OCI-LY1 (cell line): Measurements from ENCODE around the gene PTPRO.
"Not testable (repeated sequence)": the region's sequence is repeated elsewhere in the genome, so short reads cannot be mapped to it uniquely, and the experiment has no call there.

Source experiments
- H2AFZ ChIP-seq: fragments of 200-600 bp; sonication (generic), shearing (Covaris generic); 2 replicates; pipeline ENCODE4 v1.6.0; 2014; ENCODE audit warnings: antibody characterized with exemption, mild to moderate bottlenecking, low read length
- H3F3A ChIP-seq: fragments of 200-600 bp; sonication (generic), shearing (Covaris generic); 2 replicates; pipeline ENCODE4 v1.6.0; 2014; ENCODE audit warnings: mild to moderate bottlenecking, antibody characterized with exemption, low read length, moderate library complexity; ENCODE audit not compliant: insufficient read depth
- H3K27ac ChIP-seq: fragments of 200-600 bp; sonication (generic); 2 replicates; pipeline ENCODE4 v1.5.1; 2014; ENCODE audit warnings: low read length, mixed run types, mild to moderate bottlenecking, low read depth; ENCODE audit not compliant: poor library complexity, severe bottlenecking
- H3K27me3 ChIP-seq: fragments of 200-600 bp; sonication (generic); 2 replicates; pipeline ENCODE4 v1.6.0; 2014; ENCODE audit warnings: antibody characterized with exemption, mild to moderate bottlenecking, low read length, moderate library complexity; ENCODE audit not compliant: insufficient read depth
- H3K36me3 ChIP-seq: fragments of 200-600 bp; sonication (generic); 2 replicates; pipeline ENCODE4 v1.6.1; 2014; ENCODE audit warnings: mild to moderate bottlenecking, antibody characterized with exemption, low read length, moderate library complexity, mixed read lengths; ENCODE audit not compliant: insufficient read depth
- H3K4me1 ChIP-seq: fragments of 200-600 bp; sonication (generic); 2 replicates; pipeline ENCODE4 v1.5.1; 2014; ENCODE audit warnings: mild to moderate bottlenecking, low read length, moderate library complexity; ENCODE audit not compliant: insufficient read depth, severe bottlenecking
- H3K4me2 ChIP-seq: fragments of 200-600 bp; sonication (generic), shearing (Covaris generic); 2 replicates; pipeline ENCODE4 v1.6.1; 2014; ENCODE audit warnings: low read length
- H3K4me3 ChIP-seq: fragments of 200-600 bp; sonication (generic); 2 replicates; pipeline ENCODE4 v1.5.1; 2014; ENCODE audit warnings: low read length, low read depth, mild to moderate bottlenecking, mixed read lengths; ENCODE audit not compliant: poor library complexity, severe bottlenecking
- H3K79me2 ChIP-seq: fragments of 200-600 bp; shearing (Covaris generic); 2 replicates; pipeline ENCODE4 v1.6.1; 2016; ENCODE audit warnings: mixed run types, low read length, mixed read lengths; ENCODE audit not compliant: insufficient read depth
- H3K9ac ChIP-seq: fragments of 200-600 bp; sonication (generic), shearing (Covaris generic); 2 replicates; pipeline ENCODE4 v1.6.1; 2014; ENCODE audit warnings: mild to moderate bottlenecking, low read length, mixed read lengths
- H3K9me2 ChIP-seq: fragments of 200-600 bp; sonication (generic), shearing (Covaris generic); 2 replicates; pipeline ENCODE4 v1.6.1; 2014; ENCODE audit warnings: low read depth, mild to moderate bottlenecking, low read length, mixed read lengths
- H3K9me3 ChIP-seq: fragments of 200-600 bp; shearing (Covaris generic); 2 replicates; pipeline ENCODE4 v1.6.1; 2014; ENCODE audit warnings: low read length, mixed read lengths
- H4K20me1 ChIP-seq: fragments of 200-600 bp; sonication (generic), shearing (Covaris generic); 2 replicates; pipeline ENCODE4 v1.6.0; 2016; ENCODE audit warnings: mild to moderate bottlenecking, low read length; ENCODE audit not compliant: insufficient read depth
- CTCF ChIP-seq: fragments of 200-600 bp; sonication (generic), shearing (Covaris generic); IDR thresholded peaks from 2 replicates; pipeline ENCODE4 v1.5.1; 2017; ENCODE audit warnings: mild to moderate bottlenecking, antibody characterized with exemption, low read length, moderate library complexity, mixed read lengths
- EZH2 ChIP-seq: fragments of 200-600 bp; sonication (generic), shearing (Covaris generic); IDR thresholded peaks from 2 replicates; pipeline ENCODE4 v1.8.0; 2017; ENCODE audit warnings: borderline replicate concordance, mixed run types, mild to moderate bottlenecking, antibody characterized with exemption, low read length, moderate library complexity, mixed read lengths

The PTPRO gene

DNA sequence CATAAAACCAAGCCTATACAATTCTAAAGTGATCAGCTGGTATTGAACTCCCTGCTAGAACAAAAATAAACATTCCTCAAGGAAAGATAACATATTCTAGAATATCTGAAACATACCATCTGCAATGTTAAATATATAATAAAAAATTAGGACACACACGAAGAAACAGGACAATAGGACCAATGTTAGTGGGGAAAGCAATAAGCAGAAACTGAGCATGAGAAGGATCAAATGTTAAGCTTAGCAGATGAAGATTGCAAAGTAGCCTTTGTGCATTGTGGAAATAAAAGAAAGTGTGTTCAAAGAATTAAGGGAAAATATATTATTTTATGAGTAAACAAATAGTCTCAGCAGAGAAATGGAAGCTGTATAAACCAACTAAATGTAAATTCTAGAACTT, 286.1 kb downstream of the PTPRO start:
- H3K4me1 ChIP-seq = no peaks in the 10 kb centered on the region
- TF ChIP-seq EZH2 = no peak
- no peak for TF ChIP-seq CTCF
- H3K9me2 ChIP-seq = no peaks in the 10 kb centered on the region
- H3F3A ChIP-seq = no peaks in the 10 kb centered on the region
- H3K4me2 ChIP-seq = no peak overlapping the region
- no peaks in the 10 kb centered on the region for H3K79me2 ChIP-seq
- no peak overlapping the region for H2AFZ ChIP-seq
- no peaks in the 10 kb centered on the region for H3K36me3 ChIP-seq
- H3K9ac ChIP-seq = no peak overlapping the region
- H3K27ac ChIP-seq = no peak overlapping the region
- no peaks in the 10 kb centered on the region for H3K9me3 ChIP-seq
- H4K20me1 ChIP-seq = no peaks in the 10 kb centered on the region
- H3K27me3 ChIP-seq = no peaks in the 10 kb centered on the region
- no peak overlapping the region for H3K4me3 ChIP-seq

DNA sequence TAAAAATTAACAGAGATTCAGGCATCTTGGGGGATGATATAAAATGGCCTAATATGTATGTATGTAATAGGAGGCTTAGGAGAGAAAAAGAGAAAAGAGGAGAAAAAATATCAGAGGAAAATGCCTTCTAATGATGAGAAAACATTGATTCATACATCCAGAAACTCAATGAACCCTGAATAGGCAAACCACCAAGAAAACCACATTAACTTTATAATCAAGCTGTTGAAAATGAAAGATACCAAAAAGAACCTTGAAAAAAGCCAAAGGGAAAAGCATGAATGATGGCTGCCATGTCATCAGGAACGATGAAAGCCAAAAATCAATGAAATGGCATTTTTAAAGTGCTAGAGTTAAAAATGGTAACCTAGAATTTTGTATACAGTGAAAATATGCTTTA, 286.6 kb downstream of the PTPRO start:
- Histone ChIP-seq H2AFZ (no peak overlapping the region), H4K20me1 (no peaks in the 10 kb centered on the region), H3K9me2 (no peaks in the 10 kb centered on the region), H3K9ac (no peak overlapping the region), H3K9me3 (no peaks in the 10 kb centered on the region), H3K27me3 (no peaks in the 10 kb centered on the region), H3K4me1 (no peaks in the 10 kb centered on the region), H3K36me3 (no peaks in the 10 kb centered on the region), H3K4me3 (no peak overlapping the region), H3K4me2 (no peak overlapping the region), H3K27ac (no peak overlapping the region), H3F3A (no peaks in the 10 kb centered on the region), H3K79me2 (no peaks in the 10 kb centered on the region)
- TF ChIP-seq EZH2 (no peak), CTCF (no peak)

DNA sequence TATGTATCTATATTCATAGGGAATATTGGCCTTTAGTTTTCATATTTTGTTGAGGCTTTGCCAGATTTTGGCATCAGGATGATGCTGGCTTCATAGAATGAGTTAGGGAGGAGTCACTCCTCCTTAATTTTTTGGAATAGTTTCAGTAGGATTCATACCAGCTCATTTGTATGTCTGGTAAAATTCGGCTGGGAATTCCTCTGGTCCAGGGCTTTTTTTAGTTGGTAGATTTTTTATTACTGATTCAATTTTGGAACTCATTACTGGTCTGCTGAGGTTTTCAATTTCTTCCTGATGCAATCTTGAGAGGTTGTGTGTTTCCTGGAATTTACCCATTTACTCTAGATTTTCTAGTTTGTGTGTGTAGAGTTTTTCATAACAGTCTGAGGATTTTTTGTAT, 291.7 kb downstream of the PTPRO start:
- Histone ChIP-seq H3K4me3 (no peak overlapping the region), H3K9me2 (no peaks in the 10 kb centered on the region), H3K27me3 (no peaks in the 10 kb centered on the region), H3K9ac (no peak overlapping the region), H3K79me2 (no peaks in the 10 kb centered on the region), H3K4me1 (no peaks in the 10 kb centered on the region), H3K4me2 (no peak overlapping the region), H4K20me1 (no peaks in the 10 kb centered on the region), H3K36me3 (no peaks in the 10 kb centered on the region), H2AFZ (no peak overlapping the region), H3K27ac (no peak overlapping the region), H3K9me3 (no peaks in the 10 kb centered on the region), H3F3A (no peaks in the 10 kb centered on the region)
- no peak for TF ChIP-seq CTCF
- TF ChIP-seq EZH2 = no peak

DNA sequence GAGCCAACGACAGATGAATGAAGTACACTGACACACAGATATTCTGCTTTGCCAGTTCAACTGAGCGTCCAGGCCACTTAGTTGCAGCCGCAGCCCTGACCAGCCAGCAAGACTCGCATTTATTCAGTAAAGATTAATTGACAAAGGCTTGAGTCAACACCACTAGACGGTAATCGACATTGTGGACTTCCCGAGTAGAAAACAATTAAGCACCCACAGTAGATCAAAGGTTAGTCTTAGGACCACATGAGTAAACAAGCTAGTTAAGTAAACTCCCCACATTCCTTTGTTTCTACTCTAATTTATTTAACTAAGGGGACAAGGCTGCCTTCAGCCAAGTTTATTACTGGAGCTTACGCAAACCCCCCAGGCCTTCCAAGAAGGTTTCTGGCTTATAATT, 294.2 kb downstream of the PTPRO start:
- H3K9me2 ChIP-seq, H4K20me1 ChIP-seq, H2AFZ ChIP-seq, H3K4me2 ChIP-seq, H3K4me1 ChIP-seq, H3K9ac ChIP-seq, H3K27me3 ChIP-seq, H3K4me3 ChIP-seq, H3K36me3 ChIP-seq, H3K79me2 ChIP-seq, H3K9me3 ChIP-seq, H3F3A ChIP-seq, H3K27ac ChIP-seq: not testable (repeated sequence)
